DMS 273 (cell line): ENCODE measurements around the gene ANKEF1.

Experiments
- DNase-seq: peaks from one replicate; lab custom pipeline; 2025; ENCODE audit not compliant: unreplicated experiment; lab: John Stamatoyannopoulos, UW

The ANKEF1 gene

DNA sequence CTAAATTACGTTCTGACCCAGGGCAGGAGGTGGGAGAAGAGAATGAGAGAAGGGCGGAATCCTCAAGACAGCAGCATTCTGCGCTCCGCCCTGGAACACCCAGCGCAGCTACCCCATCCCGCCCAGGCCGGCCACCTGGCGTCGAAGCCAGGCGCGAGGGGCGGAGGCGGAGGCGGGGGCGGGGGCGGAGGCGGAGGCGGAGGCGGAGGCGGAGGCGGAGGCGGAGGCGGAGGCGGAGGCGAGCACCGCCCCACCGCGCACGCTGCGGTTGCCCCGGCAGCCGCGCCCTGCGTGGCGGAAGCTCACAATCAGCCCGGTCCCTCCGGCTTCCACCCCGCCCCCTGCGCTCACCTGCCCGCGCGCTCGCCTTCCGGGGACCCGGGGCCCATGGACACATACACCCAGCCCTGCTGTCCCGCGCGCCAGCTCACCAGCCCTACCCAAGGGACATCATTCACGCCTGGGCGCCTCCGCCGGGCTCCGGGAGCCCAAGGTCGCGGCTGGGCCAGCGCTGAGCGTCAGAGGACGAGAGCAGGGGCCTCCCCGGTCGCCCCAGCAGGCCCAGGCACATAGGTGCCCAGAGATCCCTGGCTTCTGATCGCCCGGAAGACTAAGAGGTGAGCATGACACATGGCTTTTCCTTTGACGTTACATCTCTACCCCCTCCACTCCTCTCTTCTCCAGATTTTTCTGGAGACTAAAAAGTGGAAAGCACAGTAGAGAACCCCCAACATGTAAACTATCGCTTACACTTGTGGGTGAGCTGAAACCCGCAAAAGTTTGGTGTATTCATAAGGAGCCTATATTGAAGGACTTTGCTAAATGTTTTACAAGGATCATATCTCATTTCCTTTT, at the start of gene ANKEF1:
Gene ANKEF1 (plus strand): TSS at position 271 of the 855 bp plus-strand sequence. CDS start 3,315 bp downstream, outside the sequence.
- peak; percentile 93 for DNase-seq

DNA sequence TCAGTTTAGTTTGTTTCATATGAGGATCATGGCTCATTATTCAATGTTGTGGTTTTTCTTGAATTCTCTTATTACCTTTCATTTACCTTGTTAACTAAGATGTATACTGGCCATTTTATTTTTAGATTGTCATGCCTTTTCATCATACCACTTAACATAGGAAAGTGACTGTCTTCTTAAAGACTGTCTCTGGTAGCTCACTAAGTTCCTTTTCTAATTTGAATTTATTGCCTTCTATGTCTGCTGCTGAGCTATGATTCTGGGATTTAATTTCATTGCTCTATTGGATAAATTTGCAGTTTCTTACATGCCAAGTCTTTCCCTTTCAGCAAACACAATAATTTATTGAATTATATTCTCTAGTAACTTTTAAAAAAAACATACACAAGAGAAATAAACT, 49.5 kb upstream of the ANKEF1 start:
- no peak for DNase-seq

DNA sequence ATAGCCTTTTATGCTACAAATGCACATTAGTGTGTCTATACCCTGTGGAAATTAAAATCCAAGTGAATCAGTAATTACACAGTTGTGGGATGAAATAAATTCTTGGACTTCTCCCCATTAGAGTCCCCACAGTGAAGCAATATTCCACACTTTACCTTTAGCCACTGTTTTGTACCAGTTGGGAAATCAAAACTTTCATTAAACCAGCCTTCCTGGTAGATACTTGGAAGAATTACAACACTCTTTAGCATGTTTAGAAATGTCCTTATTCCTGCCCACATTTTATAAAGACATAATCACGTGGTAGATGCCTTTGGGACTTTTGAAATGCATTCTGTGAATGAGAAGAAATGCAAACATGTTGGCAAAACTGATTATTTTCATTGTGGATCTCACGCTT, 49.0 kb upstream of the ANKEF1 start:
- DNase-seq = no peak

DNA sequence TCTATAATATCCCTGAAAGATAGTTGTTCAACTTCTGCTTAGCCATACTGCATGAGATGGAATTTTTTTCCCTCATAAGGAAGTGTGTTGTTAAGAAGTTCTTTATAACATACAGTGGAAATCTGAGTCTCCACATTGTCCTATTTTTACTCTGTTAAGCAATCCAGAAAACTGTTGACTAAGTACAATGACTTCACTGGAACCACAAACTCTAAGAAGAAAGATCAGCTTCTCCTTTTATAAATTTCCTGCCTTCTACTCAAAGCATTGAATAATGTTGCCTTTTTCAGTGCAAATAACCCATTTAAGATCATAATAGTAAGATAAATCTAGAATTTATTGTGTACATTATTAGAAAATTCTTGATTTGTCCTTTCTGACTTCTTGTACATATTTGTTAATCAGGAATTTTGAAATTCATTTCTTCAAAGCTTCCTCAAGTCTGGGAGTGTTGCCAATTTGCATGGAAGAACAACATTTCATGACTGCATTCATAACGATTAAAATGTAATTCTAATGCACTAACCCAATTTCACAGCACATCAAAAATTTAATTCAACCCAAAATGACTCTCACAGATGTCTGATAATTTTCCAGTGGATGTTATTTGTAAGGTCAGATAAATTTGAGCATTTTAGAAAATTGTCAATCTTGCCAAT, 45.6 kb upstream of the ANKEF1 start:
- no peak for DNase-seq

DNA sequence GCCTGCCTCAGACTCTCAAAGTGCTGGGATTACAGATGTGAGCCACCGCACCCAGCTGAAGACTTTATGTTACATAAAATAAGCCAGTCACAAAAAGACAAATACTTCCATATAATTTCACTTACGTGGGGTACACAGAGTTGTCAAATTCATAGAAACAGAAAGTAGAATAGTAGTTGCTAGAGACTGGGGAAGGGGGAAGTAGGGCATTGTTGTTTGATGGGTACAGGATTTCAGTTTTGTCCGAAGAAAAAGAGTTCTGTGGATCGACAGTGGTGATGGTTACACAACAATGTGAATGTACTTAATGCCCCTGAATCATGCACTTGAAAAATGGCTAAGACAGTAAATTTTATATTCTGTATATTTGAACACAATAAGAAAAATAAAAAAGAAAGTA, 41.6 kb upstream of the ANKEF1 start:
- DNase-seq = no peak

DNA sequence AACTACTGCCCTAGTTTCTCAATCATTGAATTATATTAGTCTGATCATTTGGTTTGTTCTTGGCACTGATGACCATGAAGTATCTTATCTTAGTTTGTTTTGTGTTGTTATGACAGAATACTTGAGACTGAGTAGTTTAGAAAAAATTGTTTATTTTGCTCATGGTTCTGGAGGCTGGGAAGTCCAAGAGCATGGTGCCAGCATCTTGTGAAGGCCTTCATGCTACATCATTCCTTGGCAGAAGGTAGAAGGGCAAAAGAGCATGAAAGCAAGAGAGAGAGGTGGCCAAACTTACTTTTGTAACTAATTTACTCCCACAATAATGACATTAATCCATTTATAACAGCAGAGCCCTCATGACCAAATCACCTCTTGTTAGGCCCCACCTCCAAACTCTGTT, 40.1 kb upstream of the ANKEF1 start:
- no peak for DNase-seq

GRCh38 chr20:9995510-9996272, 39.1 kb upstream of the ANKEF1 start:
- DNase-seq = no peak

- DNase-seq = no peak
Observed at GRCh38 chr20:9996944-9997343, 37.8 kb upstream of the ANKEF1 start.

- peak; percentile 94 for DNase-seq
Observed at GRCh38 chr20:9999645-10000044, 35.1 kb upstream of the ANKEF1 start.

DNA sequence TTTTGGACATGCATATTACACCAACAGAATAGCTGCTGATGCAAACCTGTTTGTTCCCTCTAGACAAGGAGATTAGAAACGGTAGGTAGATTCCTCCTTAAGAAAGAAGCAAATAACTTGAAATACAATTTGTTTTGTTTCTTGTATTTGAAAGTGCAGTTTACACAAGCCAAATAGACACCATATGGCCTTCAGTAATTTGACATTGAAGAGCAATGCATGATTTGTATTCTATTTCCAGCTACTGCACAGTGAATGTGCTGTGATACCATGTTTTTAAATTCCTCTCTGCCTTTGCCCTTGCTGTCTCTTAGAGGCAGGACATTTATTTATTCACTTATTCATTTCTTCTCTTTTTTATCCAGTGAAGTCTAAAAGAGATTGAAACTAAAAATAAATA, 31.9 kb upstream of the ANKEF1 start:
- DNase-seq = peak; percentile 77

- peak; percentile 17 for DNase-seq
Observed at GRCh38 chr20:10004900-10005299, 29.9 kb upstream of the ANKEF1 start.

DNA sequence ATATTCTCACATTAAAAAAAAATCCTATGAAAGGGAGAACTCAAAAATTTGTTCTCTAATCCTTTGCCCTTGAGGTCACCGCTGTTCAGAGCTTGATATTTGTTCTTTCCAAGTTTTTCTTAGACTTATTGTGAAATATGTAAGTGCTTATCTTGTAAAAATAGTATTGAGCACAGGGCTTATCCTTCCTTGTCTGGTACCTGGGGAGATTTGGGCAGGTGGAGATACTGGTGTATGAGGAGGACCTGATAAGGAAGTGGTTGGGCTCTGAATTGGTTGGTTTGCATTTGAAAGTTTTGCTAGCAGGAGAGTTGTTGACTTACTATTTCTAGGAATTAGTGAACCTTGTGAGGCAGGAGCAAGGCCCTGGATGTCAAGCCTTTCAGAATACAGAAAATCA, 28.9 kb upstream of the ANKEF1 start:
- no peak for DNase-seq

DNA sequence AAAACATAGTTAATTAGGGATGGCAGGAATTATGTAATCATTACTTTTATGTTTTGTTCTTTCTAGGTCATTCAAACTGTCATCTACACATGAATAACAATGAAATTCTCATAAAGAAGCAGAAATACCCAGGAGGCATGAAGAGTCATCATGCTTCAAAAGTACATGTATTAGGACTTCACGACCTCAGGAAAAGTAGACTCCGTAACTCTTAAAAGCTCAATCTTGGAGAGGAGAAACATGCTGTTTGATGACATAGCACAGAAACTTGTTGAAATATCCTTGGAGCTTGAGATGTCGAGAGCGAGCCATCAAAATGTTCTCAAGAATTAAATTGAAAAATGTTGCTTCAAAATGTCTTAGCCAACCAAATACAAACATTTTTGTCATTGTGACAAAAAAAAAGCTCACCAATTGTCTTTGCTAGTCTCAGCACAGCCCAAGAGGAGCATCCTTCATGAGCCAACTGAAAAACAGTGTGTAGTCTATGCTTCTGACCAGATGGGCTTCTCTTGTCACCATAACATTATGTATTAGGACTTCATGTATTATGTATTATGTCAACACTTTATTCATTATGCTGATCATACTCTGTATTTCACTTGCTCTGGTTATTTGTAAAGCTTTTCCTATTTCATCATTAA, 28.2 kb upstream of the ANKEF1 start:
- peak; percentile 26 for DNase-seq

DNA sequence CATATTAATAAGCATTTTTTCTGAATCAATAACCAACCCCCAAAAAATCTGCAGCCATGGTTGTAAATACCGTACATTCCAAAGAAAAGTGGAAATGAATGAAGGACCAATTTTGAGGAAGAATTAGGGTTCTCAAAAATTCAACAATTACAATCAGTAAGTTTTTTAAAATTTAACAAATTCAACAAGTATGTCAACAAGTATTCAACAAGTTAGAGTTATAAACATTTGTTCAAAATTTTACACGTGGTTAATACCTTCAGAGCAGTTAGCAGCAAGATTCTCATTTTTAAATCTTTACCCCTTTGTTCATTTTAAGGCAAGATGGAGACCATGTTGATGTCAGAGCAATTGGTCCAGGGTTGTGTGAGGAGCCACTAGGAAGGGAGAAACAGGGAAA, 27.6 kb upstream of the ANKEF1 start:
- DNase-seq = no peak

GRCh38 chr20:10007747-10008146, 27.0 kb upstream of the ANKEF1 start:
- peak; percentile 30 for DNase-seq

DNA sequence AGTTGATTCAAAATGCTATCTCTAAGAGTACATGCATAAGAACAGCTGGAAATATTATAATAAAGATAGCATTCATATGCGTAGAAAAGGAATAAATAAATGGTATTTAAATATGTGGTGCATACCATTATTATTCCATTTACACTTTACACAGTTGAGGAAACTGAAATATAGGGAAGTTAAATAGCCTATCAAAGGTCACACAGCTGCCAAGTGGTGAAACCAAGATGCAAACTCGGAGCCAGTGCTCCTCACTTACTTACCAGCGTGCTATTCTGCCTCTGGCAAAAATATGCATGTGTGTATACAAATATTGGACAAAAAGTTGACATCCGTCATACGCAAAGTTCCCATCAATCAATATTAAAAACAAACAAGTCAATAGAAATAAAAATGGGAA, 22.3 kb upstream of the ANKEF1 start:
- no peak for DNase-seq

DNA sequence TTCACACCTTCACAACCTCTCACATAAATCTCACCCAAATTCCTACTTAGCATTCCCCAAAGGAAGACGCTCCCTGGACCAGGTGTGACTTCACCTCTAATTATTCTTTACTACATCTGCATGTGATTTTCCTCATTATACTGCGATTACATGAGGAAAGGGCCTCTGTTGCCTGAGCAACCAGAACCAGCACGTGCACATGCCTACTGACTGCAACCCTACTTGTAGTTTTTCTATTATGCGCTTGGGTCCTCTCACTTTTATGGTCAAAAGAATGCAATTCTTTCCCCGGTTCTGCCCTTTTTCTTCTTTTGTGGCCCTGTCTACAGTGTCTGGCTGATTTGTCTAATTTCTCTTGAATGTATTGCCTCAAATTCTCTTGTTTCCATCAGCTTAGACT, 20.4 kb upstream of the ANKEF1 start:
- peak; percentile 27 for DNase-seq

DNA sequence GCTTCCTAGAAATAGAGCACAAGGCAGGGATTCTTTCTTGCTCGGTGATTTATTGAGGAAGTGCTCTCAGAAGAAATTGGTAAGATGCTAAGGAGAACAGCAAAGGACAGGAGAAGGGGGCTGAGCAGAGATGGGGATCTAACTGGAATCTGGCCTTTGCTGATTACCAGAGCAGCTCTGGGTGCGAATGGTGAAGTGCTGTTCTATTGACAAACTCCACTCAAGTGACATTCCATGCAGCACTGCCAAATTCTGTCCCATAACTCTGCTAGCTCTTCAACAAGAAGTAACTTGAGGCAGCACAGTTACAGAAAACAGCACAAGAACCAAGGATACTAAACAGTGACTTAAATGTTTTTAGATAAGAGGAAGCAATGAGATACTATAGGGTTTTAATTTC, 13.8 kb upstream of the ANKEF1 start:
- no peak for DNase-seq

GRCh38 chr20:10022625-10023024, 12.2 kb upstream of the ANKEF1 start:
- DNase-seq = no peak

GRCh38 chr20:10023911-10024310, 10.9 kb upstream of the ANKEF1 start:
- no peak for DNase-seq
